NCI-H1092 (cell line): ENCODE data around the gene PLCB1.
A peak's percentile ranks its signal among the peaks of the same experiment; 100 is the strongest.

Experiments used
- DNase-seq: peaks from one replicate; lab custom pipeline; 2025; lab: John Stamatoyannopoulos, UW

The PLCB1 gene

GRCh38 chr20:8720089-8720488, 588.0 kb downstream of the PLCB1 start:
- no peak for DNase-seq

- DNase-seq: peak; percentile 10
These were observed 589.0 kb downstream of the PLCB1 start for GRCh38 chr20:8721098-8721497.

- DNase-seq: peak; percentile 51
These were observed 590.3 kb downstream of the PLCB1 start for GRCh38 chr20:8722277-8722928.

- DNase-seq: no peak
These were observed 591.2 kb downstream of the PLCB1 start for GRCh38 chr20:8723296-8723695.

GRCh38 chr20:8724884-8725283, 592.8 kb downstream of the PLCB1 start:
- no peak for DNase-seq

GRCh38 chr20:8726460-8726859, 594.4 kb downstream of the PLCB1 start:
- no peak for DNase-seq

- no peak for DNase-seq
These were observed 602.9 kb downstream of the PLCB1 start for GRCh38 chr20:8735014-8735413.

GRCh38 chr20:8735674-8736073, 603.6 kb downstream of the PLCB1 start:
- DNase-seq: no peak

GRCh38 chr20:8740265-8740664, 608.2 kb downstream of the PLCB1 start:
- no peak for DNase-seq

GRCh38 chr20:8744228-8744844, 612.3 kb downstream of the PLCB1 start:
- no peak for DNase-seq

- DNase-seq: no peak
These were observed 617.0 kb downstream of the PLCB1 start for GRCh38 chr20:8749101-8749500.

GRCh38 chr20:8749986-8750385, 617.9 kb downstream of the PLCB1 start:
- no peak for DNase-seq

GRCh38 chr20:8755340-8756118, 623.5 kb downstream of the PLCB1 start:
- no peak for DNase-seq

GRCh38 chr20:8756410-8756809, 624.3 kb downstream of the PLCB1 start:
- no peak for DNase-seq

GRCh38 chr20:8757146-8757545, 625.1 kb downstream of the PLCB1 start:
- no peak for DNase-seq

GRCh38 chr20:8764344-8764962, 632.4 kb downstream of the PLCB1 start:
- DNase-seq: no peak

- no peak for DNase-seq
These were observed 634.9 kb downstream of the PLCB1 start for GRCh38 chr20:8766868-8767390.

GRCh38 chr20:8774412-8774811, 642.3 kb downstream of the PLCB1 start:
- no peak for DNase-seq

- DNase-seq: no peak
These were observed 645.8 kb downstream of the PLCB1 start for GRCh38 chr20:8777911-8778310.

GRCh38 chr20:8778387-8778786, 646.3 kb downstream of the PLCB1 start:
- DNase-seq: no peak

- peak; percentile 15 for DNase-seq
These were observed 648.8 kb downstream of the PLCB1 start for GRCh38 chr20:8780915-8781314.

GRCh38 chr20:8782804-8783203, 650.7 kb downstream of the PLCB1 start:
- DNase-seq: no peak

- DNase-seq: no peak
These were observed 651.7 kb downstream of the PLCB1 start for GRCh38 chr20:8783734-8784133.
